ENCODE data around the gene SP2.
A peak's percentile ranks its signal among the peaks of the same experiment; 100 is the strongest.

The SP2 gene

GRCh38 chr17:47891545-47892088 is 4.4 kb upstream of the SP2 start:
- Histone ChIP-seq H3K4me3 (ENCODE audit: control insufficient read depth in 1 of 7, extremely low read depth in 1 of 7, insufficient read depth in 4 of 7, low read depth in 2 of 7, low read length in 6 of 7) (no peak overlapping the region), H3K27me3 (replicated peaks in 2 of 5; ENCODE audit: control insufficient read depth in 4 of 5, insufficient read depth in 5 of 5, low read length in 4 of 5) (no peaks in the 10 kb centered on the region), H3K27ac (ENCODE audit: insufficient read depth in 1 of 2, low read depth in 1 of 2, low read length in 2 of 2, poor library complexity in 1 of 2, severe bottlenecking in 2 of 2) (no peak overlapping the region), H3K36me3 (ENCODE audit: control insufficient read depth in 4 of 4, insufficient read depth in 4 of 4, low read length in 3 of 4) (peaks cover 0 to 4% (median 0%) of the 10 kb centered on the region in 4 experiments), H3K9me3 (ENCODE audit: control extremely low read depth in 1 of 5, control insufficient read depth in 4 of 5, insufficient read depth in 2 of 5, low read depth in 1 of 5, low read length in 4 of 5) (no peaks in the 10 kb centered on the region), H3K4me1 (ENCODE audit: control extremely low read depth in 1 of 4, control insufficient read depth in 4 of 4, insufficient read depth in 4 of 4, low read length in 3 of 4) (peaks cover 5 to 12% (median 9%) of the 10 kb centered on the region in 4 experiments)
- WGBS (ENCODE audit: insufficient coverage) = 100% methylated on average over 2 of the region's 4 CpGs
- ChIA-PET CTCF (interaction anchor here (0.7 to 15.9 kb wide), 10 partner anchors 11 to 194 kb away, joined by 3 to 575 read pairs (median 4); partner anchors contain the start of genes OSBPL7, SCRN2 and SP6), POLR2A (no interaction called here)
- DNase-seq = no peak

- peak in 1 of 3 donors; percentile 22 for DNase-seq
- WGBS (ENCODE audit: insufficient coverage) = 20% methylated on average over 5 of the region's 11 CpGs
- Histone ChIP-seq H3K4me3 (ENCODE audit: control insufficient read depth in 1 of 7, extremely low read depth in 1 of 7, insufficient read depth in 4 of 7, low read depth in 2 of 7, low read length in 6 of 7) (peak overlapping the region; percentile 65 to 98 (median 94)), H3K27me3 (replicated peaks in 2 of 5; ENCODE audit: control insufficient read depth in 4 of 5, insufficient read depth in 5 of 5, low read length in 4 of 5) (no peaks in the 10 kb centered on the region), H3K36me3 (ENCODE audit: control insufficient read depth in 4 of 4, insufficient read depth in 4 of 4, low read length in 3 of 4) (peaks cover 0 to 12% (median 3%) of the 10 kb centered on the region in 4 experiments), H3K4me1 (ENCODE audit: control extremely low read depth in 1 of 4, control insufficient read depth in 4 of 4, insufficient read depth in 4 of 4, low read length in 3 of 4) (peaks cover 15 to 31% (median 26%) of the 10 kb centered on the region in 4 experiments), H3K9me3 (ENCODE audit: control extremely low read depth in 1 of 5, control insufficient read depth in 4 of 5, insufficient read depth in 2 of 5, low read depth in 1 of 5, low read length in 4 of 5) (no peaks in the 10 kb centered on the region), H3K27ac (ENCODE audit: insufficient read depth in 1 of 2, low read depth in 1 of 2, low read length in 2 of 2, poor library complexity in 1 of 2, severe bottlenecking in 2 of 2) (peak overlapping the region; percentile 91 to 96)
- POLR2A ChIA-PET = interaction anchor here (0.9 to 1.4 kb wide), 4 partner anchors 47 to 59 kb away, joined by 3 to 9 read pairs (median 4); partner anchors contain the start of genes PNPO and SCRN2
- CTCF ChIA-PET = interaction anchor here (0.7 to 15.9 kb wide), 9 partner anchors 10 to 96 kb away, joined by 3 to 575 read pairs (median 4); partner anchors contain the start of genes CDK5RAP3, LRRC46, MRPL10 and SCRN2
These were observed 1.3 kb upstream of the SP2 start for GRCh38 chr17:47894498-47895346.

DNA sequence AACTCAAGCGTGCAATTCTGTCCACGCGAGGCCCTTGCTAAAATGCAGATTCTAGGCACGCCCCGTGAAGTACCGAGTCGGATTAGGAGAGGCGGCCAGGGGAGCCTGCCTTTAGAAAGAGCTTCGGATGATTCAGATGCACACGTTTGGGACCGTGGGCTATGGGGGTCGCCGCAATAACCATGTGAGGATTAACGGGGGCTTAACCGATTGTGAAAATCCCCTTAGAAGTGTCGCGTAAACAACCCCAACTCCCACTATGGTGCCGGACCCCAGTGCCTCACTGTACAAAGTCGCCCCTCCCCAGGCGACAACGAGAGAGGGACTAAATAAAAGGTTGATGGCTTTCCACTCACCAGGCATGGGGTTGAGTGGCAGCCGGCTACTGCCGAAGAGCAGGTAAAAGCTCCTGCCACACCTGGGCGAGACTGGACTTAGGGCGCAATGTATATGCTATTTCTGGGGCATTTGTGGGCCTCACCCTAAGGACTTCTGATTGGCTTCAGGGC is 635 bp upstream of the SP2 start:
- peaks cover 1 to 18% (median 6%) of the 10 kb centered on the region in 4 experiments for H3K36me3 ChIP-seq (ENCODE audit: control insufficient read depth in 4 of 4, insufficient read depth in 4 of 4, low read length in 3 of 4)
- peak overlapping the region; percentile 91 to 96 for H3K27ac ChIP-seq (ENCODE audit: insufficient read depth in 1 of 2, low read depth in 1 of 2, low read length in 2 of 2, poor library complexity in 1 of 2, severe bottlenecking in 2 of 2)
- H3K4me3 ChIP-seq (ENCODE audit: control insufficient read depth in 1 of 7, extremely low read depth in 1 of 7, insufficient read depth in 4 of 7, low read depth in 2 of 7, low read length in 6 of 7) = peak overlapping the region; percentile 65 to 98 (median 94)
- H3K9me3 ChIP-seq (ENCODE audit: control extremely low read depth in 1 of 5, control insufficient read depth in 4 of 5, insufficient read depth in 2 of 5, low read depth in 1 of 5, low read length in 4 of 5) = no peaks in the 10 kb centered on the region
- CTCF ChIA-PET = interaction anchor here (0.7 to 15.9 kb wide), 8 partner anchors 11 to 97 kb away, joined by 3 to 575 read pairs (median 4); partner anchors contain the start of genes CDK5RAP3, SCRN2 and SP6
- H3K4me1 ChIP-seq (ENCODE audit: control extremely low read depth in 1 of 4, control insufficient read depth in 4 of 4, insufficient read depth in 4 of 4, low read length in 3 of 4) = peaks cover 15 to 31% (median 26%) of the 10 kb centered on the region in 4 experiments
- DNase-seq = no peak
- 0% methylated on average over 21 of the region's 25 CpGs for WGBS (ENCODE audit: insufficient coverage)
- POLR2A ChIA-PET = interaction anchor here (0.6 to 1.4 kb wide), 7 partner anchors 46 to 164 kb away, joined by 3 to 9 read pairs (median 3); partner anchors contain the start of genes LRRC46, MRPL10, PNPO and SCRN2
- no peaks in the 10 kb centered on the region for H3K27me3 ChIP-seq (replicated peaks in 2 of 5; ENCODE audit: control insufficient read depth in 4 of 5, insufficient read depth in 5 of 5, low read length in 4 of 5)

DNA sequence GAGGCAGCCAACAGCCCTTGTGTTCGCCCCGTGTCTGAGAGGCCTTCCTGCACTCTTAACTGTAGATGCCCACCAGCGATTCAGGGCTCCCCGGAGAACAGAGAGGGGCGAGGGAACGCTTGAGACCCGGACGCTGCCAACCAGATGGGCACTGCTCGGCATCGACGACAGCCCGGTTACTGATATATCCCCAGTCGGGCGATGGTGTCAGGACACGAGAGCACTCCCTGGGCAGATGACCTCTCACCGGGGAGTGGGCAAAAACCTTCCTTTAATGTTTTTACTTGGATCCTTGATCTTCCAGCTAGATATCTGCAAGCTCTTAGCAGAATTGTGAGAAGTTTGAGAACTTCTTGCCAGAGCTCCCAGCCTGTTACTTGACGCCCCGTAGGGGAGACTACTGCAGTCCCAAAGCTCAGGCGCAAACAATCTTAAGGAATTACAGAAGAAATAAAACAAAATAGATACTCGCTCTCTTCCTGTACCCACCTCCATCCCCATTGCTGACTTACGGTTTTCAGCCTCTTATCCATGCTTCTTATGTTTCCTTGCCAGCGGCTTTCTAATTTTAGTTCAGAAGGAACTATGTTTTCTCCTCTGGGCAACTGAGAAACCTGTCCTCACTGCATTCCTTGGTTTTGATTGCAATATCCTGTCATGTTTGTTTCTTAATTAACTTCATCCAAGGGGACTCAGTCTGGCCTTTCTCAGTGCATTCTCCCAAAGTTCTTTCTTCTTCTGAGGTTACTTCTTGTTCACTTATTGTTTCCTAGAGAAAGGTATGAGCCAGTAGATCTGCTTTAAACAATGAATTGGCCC is 845 bp downstream of the SP2 start:
- 2% methylated on average over 20 of the region's 22 CpGs for WGBS (ENCODE audit: insufficient coverage)
- Histone ChIP-seq H3K4me3 (ENCODE audit: control insufficient read depth in 1 of 7, extremely low read depth in 1 of 7, insufficient read depth in 4 of 7, low read depth in 2 of 7, low read length in 6 of 7) (peak overlapping the region; percentile 66 to 98 (median 92)), H3K9me3 (ENCODE audit: control extremely low read depth in 1 of 5, control insufficient read depth in 4 of 5, insufficient read depth in 2 of 5, low read depth in 1 of 5, low read length in 4 of 5) (no peaks in the 10 kb centered on the region), H3K36me3 (ENCODE audit: control insufficient read depth in 4 of 4, insufficient read depth in 4 of 4, low read length in 3 of 4) (peaks cover 2 to 18% (median 8%) of the 10 kb centered on the region in 4 experiments), H3K27ac (ENCODE audit: insufficient read depth in 1 of 2, low read depth in 1 of 2, low read length in 2 of 2, poor library complexity in 1 of 2, severe bottlenecking in 2 of 2) (peak overlapping the region; percentile 88 to 97), H3K4me1 (ENCODE audit: control extremely low read depth in 1 of 4, control insufficient read depth in 4 of 4, insufficient read depth in 4 of 4, low read length in 3 of 4) (peaks cover 15 to 31% (median 26%) of the 10 kb centered on the region in 4 experiments), H3K27me3 (replicated peaks in 2 of 5; ENCODE audit: control insufficient read depth in 4 of 5, insufficient read depth in 5 of 5, low read length in 4 of 5) (no peaks in the 10 kb centered on the region)
- ChIA-PET POLR2A (interaction anchor here (0.9 to 1.1 kb wide), 2 partner anchors 11 to 50 kb away, joined by 3 read pairs; no protein-coding TSS in a partner anchor), CTCF (interaction anchor here (1.1 kb wide), 1 partner anchor 50 kb away, joined by 4 read pairs; no protein-coding TSS in a partner anchor)
- DNase-seq = peak in 1 of 3 donors; percentile 4

- WGBS (ENCODE audit: insufficient coverage) = 88% methylated on average over 2 of the region's 5 CpGs
- Histone ChIP-seq H3K27me3 (replicated peaks in 2 of 5; ENCODE audit: control insufficient read depth in 4 of 5, insufficient read depth in 5 of 5, low read length in 4 of 5) (no peaks in the 10 kb centered on the region), H3K9me3 (ENCODE audit: control extremely low read depth in 1 of 5, control insufficient read depth in 4 of 5, insufficient read depth in 2 of 5, low read depth in 1 of 5, low read length in 4 of 5) (no peaks in the 10 kb centered on the region), H3K4me1 (ENCODE audit: control extremely low read depth in 1 of 4, control insufficient read depth in 4 of 4, insufficient read depth in 4 of 4, low read length in 3 of 4) (peaks cover 15 to 31% (median 26%) of the 10 kb centered on the region in 4 experiments), H3K4me3 (ENCODE audit: control insufficient read depth in 1 of 7, extremely low read depth in 1 of 7, insufficient read depth in 4 of 7, low read depth in 2 of 7, low read length in 6 of 7) (peak overlapping the region in 4 of 7 experiments; percentile 87 to 93 (median 90)), H3K27ac (ENCODE audit: insufficient read depth in 1 of 2, low read depth in 1 of 2, low read length in 2 of 2, poor library complexity in 1 of 2, severe bottlenecking in 2 of 2) (peak overlapping the region in 1 of 2 experiments; percentile 97), H3K36me3 (ENCODE audit: control insufficient read depth in 4 of 4, insufficient read depth in 4 of 4, low read length in 3 of 4) (peaks cover 4 to 18% (median 8%) of the 10 kb centered on the region in 4 experiments)
- DNase-seq = no peak
- POLR2A ChIA-PET = interaction anchor here (0.9 to 1.1 kb wide), 2 partner anchors 11 to 50 kb away, joined by 3 read pairs; no protein-coding TSS in a partner anchor
- CTCF ChIA-PET = interaction anchor here (1.1 to 1.2 kb wide), 2 partner anchors 49 to 57 kb away, joined by 3 to 4 read pairs; partner anchors contain the start of gene SCRN2
These were observed 1.5 kb downstream of the SP2 start for GRCh38 chr17:47897561-47897960.

DNA sequence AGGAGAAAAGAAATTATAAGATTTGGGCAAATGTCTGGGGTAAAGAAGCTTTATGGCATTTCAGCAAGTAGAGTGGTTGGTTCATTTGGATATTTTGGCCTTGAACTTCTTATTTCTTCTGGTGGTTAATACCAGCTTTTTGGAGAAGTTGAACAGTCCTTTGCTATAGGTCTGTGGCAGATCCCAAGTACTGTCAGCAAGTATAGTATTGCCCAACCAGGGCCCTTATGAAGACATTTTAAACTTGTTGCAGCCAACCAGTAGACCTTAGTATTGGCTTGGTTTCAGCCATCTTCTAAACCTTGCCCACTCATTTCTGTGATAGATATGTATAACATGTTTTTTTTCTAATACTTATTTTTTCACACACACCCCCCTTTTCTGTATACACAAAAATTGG is 2.2 kb downstream of the SP2 start:
- ChIA-PET POLR2A (no interaction called here), CTCF (interaction anchor here (0.8 to 1.2 kb wide), 2 partner anchors 51 to 57 kb away, joined by 3 read pairs; partner anchors contain the start of gene SCRN2)
- DNase-seq = peak in 2 of 3 donors; percentile 42 to 50
- Histone ChIP-seq H3K27me3 (replicated peaks in 2 of 5; ENCODE audit: control insufficient read depth in 4 of 5, insufficient read depth in 5 of 5, low read length in 4 of 5) (no peaks in the 10 kb centered on the region), H3K9me3 (ENCODE audit: control extremely low read depth in 1 of 5, control insufficient read depth in 4 of 5, insufficient read depth in 2 of 5, low read depth in 1 of 5, low read length in 4 of 5) (no peaks in the 10 kb centered on the region), H3K36me3 (ENCODE audit: control insufficient read depth in 4 of 4, insufficient read depth in 4 of 4, low read length in 3 of 4) (peaks cover 4 to 18% (median 8%) of the 10 kb centered on the region in 4 experiments), H3K27ac (ENCODE audit: insufficient read depth in 1 of 2, low read depth in 1 of 2, low read length in 2 of 2, poor library complexity in 1 of 2, severe bottlenecking in 2 of 2) (no peak overlapping the region), H3K4me3 (ENCODE audit: control insufficient read depth in 1 of 7, extremely low read depth in 1 of 7, insufficient read depth in 4 of 7, low read depth in 2 of 7, low read length in 6 of 7) (no peak overlapping the region), H3K4me1 (ENCODE audit: control extremely low read depth in 1 of 4, control insufficient read depth in 4 of 4, insufficient read depth in 4 of 4, low read length in 3 of 4) (peaks cover 15 to 31% (median 26%) of the 10 kb centered on the region in 4 experiments)
